GM23338 (cell line): ENCODE results near the gene LYL1. TPM values are rescaled to one million over a fixed set of nuclear protein-coding genes. Genes with fewer than 3 reads are reported as not detected.

Experiments
- ATAC-seq: fragments of 200-7000 bp; cut with Tn5 transposase; 3 replicates; pipeline ENCODE4 v1.9.1; 2020
- DNase-seq: peaks from one replicate; pipeline ENCODE4 v3.0.0-alpha.2; 2015; ENCODE audit warnings: low spot score
- H2AFZ ChIP-seq: fragments of 200-600 bp; sonication (generic); 2 replicates; pipeline ENCODE4 v1.8.0; 2016; ENCODE audit warnings: antibody characterized with exemption, mild to moderate bottlenecking, moderate library complexity
- H3F3A ChIP-seq: fragments of 200-600 bp; sonication (generic); replicated peaks from 2 replicates; pipeline ENCODE4 v1.8.0; 2017; ENCODE audit warnings: antibody characterized with exemption, mixed run types, low read depth
- H3K27ac ChIP-seq: fragments of 200-600 bp; sonication (generic); 2 replicates; pipeline ENCODE4 v1.6.1; 2016; ENCODE audit warnings: low read depth
- H3K27me3 ChIP-seq: fragments of 200-600 bp; sonication (generic); 2 replicates; pipeline ENCODE4 v1.8.0; 2016; ENCODE audit warnings: mild to moderate bottlenecking, mixed run types, moderate library complexity; ENCODE audit not compliant: insufficient read depth
- H3K36me3 ChIP-seq: fragments of 200-600 bp; sonication (generic); 2 replicates; pipeline ENCODE4 v1.8.0; 2016; ENCODE audit warnings: mild to moderate bottlenecking; ENCODE audit not compliant: insufficient read depth
- H3K4me1 ChIP-seq: fragments of 200-600 bp; sonication (generic); 2 replicates; pipeline ENCODE4 v1.8.0; 2016; ENCODE audit warnings: mild to moderate bottlenecking, moderate library complexity; ENCODE audit not compliant: insufficient read depth
- H3K4me2 ChIP-seq: fragments of 200-600 bp; sonication (generic); 2 replicates; pipeline ENCODE4 v1.7.1; 2017; ENCODE audit warnings: mixed run types
- H3K4me3 ChIP-seq: fragments of 200-600 bp; sonication (generic); 2 replicates; pipeline ENCODE4 v1.6.1; 2016; ENCODE audit warnings: mixed run types
- H3K79me2 ChIP-seq: fragments of 200-600 bp; sonication (generic); replicated peaks from 2 replicates; pipeline ENCODE4 v1.8.0; 2017; ENCODE audit warnings: mild to moderate bottlenecking; ENCODE audit not compliant: insufficient read depth
- H3K9me2 ChIP-seq: fragments of 200-600 bp; sonication (generic); 2 replicates; pipeline ENCODE4 v1.8.0; 2017; ENCODE audit not compliant: insufficient read depth
- H4K20me1 ChIP-seq: fragments of 200-600 bp; sonication (generic); replicated peaks from 2 replicates; pipeline ENCODE4 v1.8.0; 2017; ENCODE audit warnings: mild to moderate bottlenecking; ENCODE audit not compliant: insufficient read depth
- H3K27ac Mint-ChIP-seq: 2 replicates; pipeline ENCODE4 v1.8.0; 2020; ENCODE audit warnings: inconsistent platforms, mild to moderate bottlenecking, moderate library complexity, mixed read lengths
- H3K27me3 Mint-ChIP-seq: 3 replicates; pipeline ENCODE4 v1.8.0; 2022; ENCODE audit warnings: low read depth, mild to moderate bottlenecking, moderate library complexity, mixed read lengths, inconsistent platforms; ENCODE audit not compliant: insufficient read depth, poor library complexity
- H3K36me3 Mint-ChIP-seq: 3 replicates; pipeline ENCODE4 v1.8.0; 2021; ENCODE audit warnings: low read depth, mild to moderate bottlenecking, inconsistent platforms, moderate library complexity, mixed read lengths
- H3K4me1 Mint-ChIP-seq: 3 replicates; pipeline ENCODE4 v1.8.0; 2020; ENCODE audit warnings: mild to moderate bottlenecking, inconsistent platforms, mixed read lengths
- H3K4me3 Mint-ChIP-seq: 3 replicates; pipeline ENCODE4 v1.8.0; 2021; ENCODE audit warnings: moderate library complexity, mild to moderate bottlenecking, inconsistent platforms, mixed read lengths
- H3K9me3 Mint-ChIP-seq: 3 replicates; pipeline ENCODE4 v1.8.0; 2020; ENCODE audit warnings: moderate library complexity, mild to moderate bottlenecking, inconsistent platforms, mixed read lengths
- CTCF ChIP-seq, 2 experiments: fragments of 200-600 bp in 1 of 2; sonication (generic) in 1 of 2; conservative IDR thresholded peaks; 2 replicates each; pipeline versions ENCODE4 v1.5.1 to v1.6.1; 2016 to 2017; ENCODE audit warnings: antibody characterized with exemption in 2 of 2, low read depth in 2 of 2, mild to moderate bottlenecking in 2 of 2, moderate library complexity in 1 of 2
- ETS1 ChIP-seq: IDR thresholded peaks from 2 replicates; pipeline ENCODE4 v1.6.1; 2016; ENCODE audit warnings: antibody characterized with exemption
- EZH2 ChIP-seq: fragments of 200-600 bp; sonication (generic); IDR thresholded peaks from one replicate; pipeline ENCODE4 v1.8.0; 2017; ENCODE audit warnings: antibody characterized with exemption, mild to moderate bottlenecking, low read depth; ENCODE audit not compliant: unreplicated experiment
- JUNB ChIP-seq: IDR thresholded peaks from one replicate; pipeline ENCODE4 v1.6.1; 2016; ENCODE audit warnings: antibody characterized with exemption; ENCODE audit not compliant: unreplicated experiment
- POLR2AphosphoS5 ChIP-seq: IDR thresholded peaks from 2 replicates; pipeline ENCODE4 v1.6.1; 2016; ENCODE audit warnings: antibody characterized with exemption, low read depth
- REST ChIP-seq: IDR thresholded peaks from one replicate; pipeline ENCODE4 v1.6.1; 2018; ENCODE audit warnings: antibody characterized with exemption; ENCODE audit not compliant: unreplicated experiment
- polyA plus RNA-seq: library from polyadenylated mRNA; unstranded; fragments of >200 nt; fragmentation: Nextera tagmentation; extraction: Ambion mirVana; gene quantifications from 2 replicates; pipeline ENCODE4 v1.2.1, GENCODE V29; 2016
- total RNA-seq: library from RNA; depleted of rRNA; stranded (reverse); fragments of >200 nt; shearing (Covaris generic); gene quantifications from 2 replicates; pipeline ENCODE4 v1.2.3, GENCODE V29; 2014

Gene LYL1
- total and polyA plus RNA-seq, 2 experiments from 2014 or later: 1.2 to 2.2 TPM

- H3K4me3 ChIP-seq: peak overlapping the region; percentile 61; the same call in 1 of the 2 replicates
- peaks cover 100% of the 10 kb centered on the region for H3K27me3 ChIP-seq
- H3K79me2 ChIP-seq: no peaks in the 10 kb centered on the region
- peak overlapping the region; percentile 94 for H3K4me2 ChIP-seq
- no peak overlapping the region for H2AFZ ChIP-seq
- DNase-seq (no peak), ATAC-seq (no peak)
- H3K27ac ChIP-seq: no peak overlapping the region
- Mint-ChIP-seq H3K27me3 (peaks cover 97% of the 10 kb centered on the region), H3K27ac (no peak overlapping the region), H3K4me1 (peaks cover 55% of the 10 kb centered on the region), H3K4me3 (peak overlapping the region; percentile 49), H3K9me3 (peaks cover 6% of the 10 kb centered on the region; the same call in 2 of the 3 replicates), H3K36me3 (no peaks in the 10 kb centered on the region)
- peaks cover 8% of the 10 kb centered on the region; the same call in 1 of the 2 replicates for H3F3A ChIP-seq
- no peaks in the 10 kb centered on the region for H3K9me2 ChIP-seq
- no peak for TF ChIP-seq POLR2AphosphoS5
- no peak for TF ChIP-seq JUNB
- no peak for TF ChIP-seq REST
- TF ChIP-seq ETS1: no peak
- TF ChIP-seq CTCF (conservative IDR thresholded peaks at IDR 0.05; ENCODE audit: low read depth in 2 of 2): no peak
- peak; percentile 54 for TF ChIP-seq EZH2
- H3K4me1 ChIP-seq: peaks cover 69% of the 10 kb centered on the region
- peaks cover 4% of the 10 kb centered on the region; the same call in 1 of the 2 replicates for H4K20me1 ChIP-seq
- H3K36me3 ChIP-seq: no peaks in the 10 kb centered on the region
These were observed 47.9 kb downstream of the LYL1 start for GRCh38 chr19:13054626-13055212.
